Measurements from ENCODE around the gene ATG2B. TPM values are rescaled to one million over a fixed set of nuclear protein-coding genes. Genes with fewer than 3 reads are reported as not detected.

Gene ATG2B
- total and polyA plus RNA-seq, 2 experiments from 2014 or later, result 3.3 to 20.4 TPM

- no peaks in the 10 kb centered on the region for H3K36me3 ChIP-seq (replicated peaks; ENCODE audit: insufficient read depth, low read depth)
- 93% methylated on average over 9 of the region's 9 CpGs for WGBS (ENCODE audit: low lambda C conversion rate, missing lambda C conversion rate)
- H3K4me2 ChIP-seq, result no peak overlapping the region
- no peaks in the 10 kb centered on the region for H3K79me2 ChIP-seq
- no peaks in the 10 kb centered on the region for H3K27me3 ChIP-seq
- no peaks in the 10 kb centered on the region for H4K20me1 ChIP-seq (ENCODE audit: insufficient read depth, poor library complexity, severe bottlenecking)
- no peak for DNase-seq (ENCODE audit: low spot score)
- TF ChIP-seq EZH2phosphoT487 (IDR thresholded peaks at IDR 0.05; ENCODE audit: low read depth, severe bottlenecking, unreplicated experiment) (no peak), EZH2 (IDR thresholded peaks at IDR 0.05; ENCODE audit: borderline replicate concordance) (no peak), CTCF (IDR thresholded peaks at IDR 0.05; ENCODE audit: poor library complexity) (no peak)
- H2AFZ ChIP-seq, result no peak overlapping the region
- no peak overlapping the region for H3K27ac ChIP-seq
- no peaks in the 10 kb centered on the region for H3K9me3 ChIP-seq (ENCODE audit: low read depth)
- no peaks in the 10 kb centered on the region for H3K9me2 ChIP-seq (replicated peaks; ENCODE audit: insufficient read depth)
- peaks cover 12% of the 10 kb centered on the region for H3K4me1 ChIP-seq (ENCODE audit: insufficient read depth)
- no peak overlapping the region for H3K4me3 ChIP-seq
Measured at GRCh38 chr14:96284008-96284407, 79.1 kb downstream of the ATG2B start.

DNA sequence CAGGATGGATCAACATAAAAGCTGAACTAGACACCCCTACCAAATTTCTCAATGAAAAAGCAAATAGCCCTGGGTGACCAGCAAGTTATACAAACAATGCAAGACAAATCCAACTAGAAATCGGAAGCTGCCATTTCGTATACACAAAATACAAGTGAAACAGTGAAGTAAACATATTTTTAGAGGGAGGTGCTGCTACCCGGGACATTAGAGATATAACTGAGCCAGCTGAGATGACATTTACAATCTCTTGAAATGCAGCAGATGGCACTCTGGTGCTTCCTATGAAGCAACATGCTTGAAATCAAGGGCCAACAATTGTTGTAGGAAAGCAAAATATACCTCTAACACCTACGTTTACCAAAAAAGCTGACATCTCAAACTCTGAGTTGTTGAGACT, 81.7 kb downstream of the ATG2B start:
- Histone ChIP-seq H3K36me3 (replicated peaks; ENCODE audit: insufficient read depth, low read depth) (no peaks in the 10 kb centered on the region), H3K9me3 (ENCODE audit: low read depth) (no peaks in the 10 kb centered on the region), H4K20me1 (ENCODE audit: insufficient read depth, poor library complexity, severe bottlenecking) (no peaks in the 10 kb centered on the region), H3K79me2 (no peaks in the 10 kb centered on the region), H3K4me1 (ENCODE audit: insufficient read depth) (peaks cover 12% of the 10 kb centered on the region), H2AFZ (no peak overlapping the region), H3K9me2 (replicated peaks; ENCODE audit: insufficient read depth) (no peaks in the 10 kb centered on the region), H3K27me3 (no peaks in the 10 kb centered on the region), H3K4me3 (no peak overlapping the region), H3K4me2 (no peak overlapping the region), H3K27ac (no peak overlapping the region)
- WGBS (ENCODE audit: low lambda C conversion rate, missing lambda C conversion rate), result 48% methylated on average over 4 of the region's 4 CpGs
- TF ChIP-seq CTCF (IDR thresholded peaks at IDR 0.05; ENCODE audit: poor library complexity) (peak; percentile 27), EZH2phosphoT487 (IDR thresholded peaks at IDR 0.05; ENCODE audit: low read depth, severe bottlenecking, unreplicated experiment) (no peak)
- no peak for DNase-seq (ENCODE audit: low spot score)

- no peak for DNase-seq (ENCODE audit: low spot score)
- Histone ChIP-seq H3K36me3 (replicated peaks; ENCODE audit: insufficient read depth, low read depth) (no peaks in the 10 kb centered on the region), H4K20me1 (ENCODE audit: insufficient read depth, poor library complexity, severe bottlenecking) (no peaks in the 10 kb centered on the region), H3K9me3 (ENCODE audit: low read depth) (no peaks in the 10 kb centered on the region), H3K27ac (no peak overlapping the region), H3K4me1 (ENCODE audit: insufficient read depth) (peaks cover 11% of the 10 kb centered on the region), H2AFZ (no peak overlapping the region), H3K79me2 (no peaks in the 10 kb centered on the region), H3K27me3 (no peaks in the 10 kb centered on the region), H3K4me3 (no peak overlapping the region), H3K4me2 (no peak overlapping the region), H3K9me2 (replicated peaks; ENCODE audit: insufficient read depth) (no peaks in the 10 kb centered on the region)
- no peak for TF ChIP-seq CTCF (IDR thresholded peaks at IDR 0.05; ENCODE audit: poor library complexity)
- no peak for TF ChIP-seq EZH2 (IDR thresholded peaks at IDR 0.05; ENCODE audit: borderline replicate concordance)
- no peak for TF ChIP-seq EZH2phosphoT487 (IDR thresholded peaks at IDR 0.05; ENCODE audit: low read depth, severe bottlenecking, unreplicated experiment)
- 66% methylated on average over 2 of the region's 2 CpGs for WGBS (ENCODE audit: low lambda C conversion rate, missing lambda C conversion rate)
Measured at GRCh38 chr14:96280104-96280503, 83.0 kb downstream of the ATG2B start.

GRCh38 chr14:96279564-96279963, 83.6 kb downstream of the ATG2B start:
- Histone ChIP-seq H2AFZ (no peak overlapping the region), H3K4me3 (no peak overlapping the region), H3K27me3 (no peaks in the 10 kb centered on the region), H3K9me3 (ENCODE audit: low read depth) (no peaks in the 10 kb centered on the region), H3K27ac (no peak overlapping the region), H3K79me2 (no peaks in the 10 kb centered on the region), H3K4me1 (ENCODE audit: insufficient read depth) (peaks cover 16% of the 10 kb centered on the region), H3K36me3 (replicated peaks; ENCODE audit: insufficient read depth, low read depth) (no peaks in the 10 kb centered on the region), H4K20me1 (ENCODE audit: insufficient read depth, poor library complexity, severe bottlenecking) (no peaks in the 10 kb centered on the region), H3K4me2 (no peak overlapping the region), H3K9me2 (replicated peaks; ENCODE audit: insufficient read depth) (no peaks in the 10 kb centered on the region)
- no peak for DNase-seq (ENCODE audit: low spot score)
- 34% methylated on average over 8 of the region's 8 CpGs for WGBS (ENCODE audit: low lambda C conversion rate, missing lambda C conversion rate)
- TF ChIP-seq EZH2 (IDR thresholded peaks at IDR 0.05; ENCODE audit: borderline replicate concordance) (no peak), CTCF (IDR thresholded peaks at IDR 0.05; ENCODE audit: poor library complexity) (no peak), EZH2phosphoT487 (IDR thresholded peaks at IDR 0.05; ENCODE audit: low read depth, severe bottlenecking, unreplicated experiment) (no peak)

Measured in hepatocyte (in vitro differentiated cells).